GM21423 (cell line): ENCODE measurements around the gene GNRH2.
"Not testable (repeated sequence)": the region's sequence is repeated elsewhere in the genome, so short reads cannot be mapped to it uniquely, and the experiment has no call there.

Experiments
- ATAC-seq: cut with Tn5 transposase; IDR thresholded peaks from one replicate; pipeline ENCODE4 v1.9.1; 2021; ENCODE audit warnings: mild to moderate bottlenecking, moderate library complexity; ENCODE audit not compliant: unreplicated experiment

The GNRH2 gene

GRCh38 chr20:3041854-3042409 is 1.5 kb upstream of the GNRH2 start:
- no peak for ATAC-seq

- ATAC-seq, result no peak
Observed at GRCh38 chr20:3042625-3043024, 797 bp upstream of the GNRH2 start.

GRCh38 chr20:3044336-3044965 is 1.0 kb downstream of the GNRH2 start:
- no peak for ATAC-seq

GRCh38 chr20:3045042-3045815 is 1.8 kb downstream of the GNRH2 start:
- peak; percentile 34 for ATAC-seq

- peak; percentile 85 for ATAC-seq
Observed at GRCh38 chr20:3045816-3046676, 2.6 kb downstream of the GNRH2 start, which contains the start of gene MRPS26. MRPS26 (plus strand) TSS chr20:3046052; CDS start chr20:3046069, 17 bp downstream.

GRCh38 chr20:3046677-3047462 is 3.4 kb downstream of the GNRH2 start:
- no peak for ATAC-seq

GRCh38 chr20:3047486-3048419 is 4.3 kb downstream of the GNRH2 start:
- no peak for ATAC-seq

GRCh38 chr20:3051385-3052019 is 8.1 kb downstream of the GNRH2 start:
- ATAC-seq, result no peak

GRCh38 chr20:3059489-3059888 is 16.1 kb downstream of the GNRH2 start:
- no peak for ATAC-seq

- ATAC-seq, result not testable (repeated sequence)
Observed at GRCh38 chr20:3064119-3064518, 20.7 kb downstream of the GNRH2 start.

GRCh38 chr20:3067139-3068014 is 24.0 kb downstream of the GNRH2 start:
- ATAC-seq, result no peak

GRCh38 chr20:3068075-3068474 is 24.7 kb downstream of the GNRH2 start:
- no peak for ATAC-seq

GRCh38 chr20:3068986-3069900 is 25.8 kb downstream of the GNRH2 start:
- ATAC-seq, result no peak

- ATAC-seq, result no peak
Observed at GRCh38 chr20:3070725-3071124, 27.3 kb downstream of the GNRH2 start.

GRCh38 chr20:3071266-3071609 is 27.8 kb downstream of the GNRH2 start:
- no peak for ATAC-seq

GRCh38 chr20:3071610-3072529 is 28.4 kb downstream of the GNRH2 start, which contains the start of gene OXT:
OXT (plus strand) TSS chr20:3071620; CDS start chr20:3071656, 36 bp downstream.
- no peak for ATAC-seq
